ENCODE measurements around the gene LCN6. TPM values are rescaled to one million over a fixed set of nuclear protein-coding genes. Genes with fewer than 3 reads are reported as not detected.
A peak's percentile ranks its signal among the peaks of the same experiment; 100 is the strongest.

Gene LCN6
- total RNA-seq, 1 experiment from 2014 or later, result not detected

DNA sequence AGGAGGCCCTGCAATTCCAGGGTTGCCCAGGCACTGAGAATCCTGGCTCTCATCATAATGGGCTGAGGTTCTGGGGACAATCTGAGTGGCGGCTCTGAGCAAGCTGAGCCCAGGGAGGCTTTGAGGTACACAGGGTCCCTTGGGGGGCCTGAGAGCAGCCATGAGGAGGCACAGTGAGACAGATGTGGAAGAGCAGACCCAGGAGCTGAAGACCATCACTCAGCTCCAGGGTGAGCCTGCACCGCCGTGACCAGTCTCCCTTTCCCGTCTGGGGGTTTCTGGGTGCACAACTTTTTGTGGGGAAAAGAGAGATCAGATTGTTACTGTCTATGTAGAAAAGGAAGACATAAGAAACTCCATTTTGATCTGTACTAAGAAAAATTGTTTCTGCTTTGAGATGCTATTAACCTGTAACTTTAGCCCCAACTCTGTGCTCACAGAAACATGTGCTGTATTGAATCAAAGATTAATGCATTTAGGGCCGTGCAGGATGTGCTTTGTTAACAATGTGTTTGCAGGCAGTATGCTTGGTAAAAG, 48.0 kb upstream of the LCN6 start, which contains the start of gene CCDC183:
TSS of gene CCDC183 (plus strand) at position 101 of the 537 bp plus-strand sequence. CDS start at position 161, 60 bp downstream.
- Histone ChIP-seq H3K4me2 (ENCODE audit: insufficient read depth, insufficient read length, low read length) (no peak within 1 kb of the TSS), H3K79me2 (ENCODE audit: insufficient read depth, low read length) (no peaks in the 10 kb centered on the region), H2BK12ac (ENCODE audit: insufficient read length, low read depth, low read length) (no peak within 1 kb of the TSS), H2AK5ac (ENCODE audit: insufficient read length, low read length) (no peak within 1 kb of the TSS), H3K79me1 (ENCODE audit: insufficient read depth, low read depth, low read length, poor library complexity, severe bottlenecking) (no peaks in the 10 kb centered on the region), H3K23ac (ENCODE audit: insufficient read length, low read depth, low read length) (no peak within 1 kb of the TSS), H2AFZ (ENCODE audit: low read length) (no peak within 1 kb of the TSS), H3K23me2 (ENCODE audit: insufficient read length, low read depth, low read length, poor library complexity, severe bottlenecking) (peaks cover 15% of the 10 kb centered on the region), H3K27ac (ENCODE audit: insufficient read length, low read depth, low read length) (no peak within 1 kb of the TSS), H3K27me3 (ENCODE audit: insufficient read depth, low read length) (no peaks in the 10 kb centered on the region; the same call in 1 of the 2 replicates), H3T11ph (ENCODE audit: low read length) (no peak within 1 kb of the TSS), H3K4me1 (ENCODE audit: insufficient read depth, low read length) (no peaks in the 10 kb centered on the region; the same call in 1 of the 2 replicates), H4K91ac (ENCODE audit: insufficient read length, low read depth, low read length) (no peak within 1 kb of the TSS), H2BK5ac (ENCODE audit: insufficient read length, low read length) (no peak within 1 kb of the TSS), H3K56ac (ENCODE audit: insufficient read length, low read depth, low read length) (no peak within 1 kb of the TSS), H2BK20ac (ENCODE audit: low read depth, low read length, poor library complexity, severe bottlenecking) (no peak within 1 kb of the TSS), H4K5ac (ENCODE audit: insufficient read length, low read depth, low read length) (no peak within 1 kb of the TSS), H2BK15ac (ENCODE audit: low read depth, low read length) (no peak within 1 kb of the TSS), H4K20me1 (ENCODE audit: control insufficient read depth, insufficient read depth, insufficient read length) (no peaks in the 10 kb centered on the region), H3K9me3 (ENCODE audit: control insufficient read depth, low read depth, low read length) (no peaks in the 10 kb centered on the region), H3K14ac (ENCODE audit: insufficient read depth, low read length) (no peak within 1 kb of the TSS; the same call in 1 of the 2 replicates), H4K8ac (replicated peaks; ENCODE audit: insufficient read length, low read depth, low read length) (no peak within 1 kb of the TSS), H3K9ac (ENCODE audit: extremely low read depth, insufficient read length, low read length) (no peak within 1 kb of the TSS), H2BK120ac (ENCODE audit: low read depth, low read length, poor library complexity, severe bottlenecking) (no peak within 1 kb of the TSS), H3K18ac (ENCODE audit: insufficient read length, low read depth, low read length) (no peak within 1 kb of the TSS), H3K4ac (ENCODE audit: low read depth, low read length) (no peak within 1 kb of the TSS)
- peaks cover 21 to 34% of the 10 kb centered on the region in 2 experiments for H3K4me1 Mint-ChIP-seq
- H3K9me3 Mint-ChIP-seq, result no peaks in the 10 kb centered on the region
- TF ChIP-seq, protein P1, sequence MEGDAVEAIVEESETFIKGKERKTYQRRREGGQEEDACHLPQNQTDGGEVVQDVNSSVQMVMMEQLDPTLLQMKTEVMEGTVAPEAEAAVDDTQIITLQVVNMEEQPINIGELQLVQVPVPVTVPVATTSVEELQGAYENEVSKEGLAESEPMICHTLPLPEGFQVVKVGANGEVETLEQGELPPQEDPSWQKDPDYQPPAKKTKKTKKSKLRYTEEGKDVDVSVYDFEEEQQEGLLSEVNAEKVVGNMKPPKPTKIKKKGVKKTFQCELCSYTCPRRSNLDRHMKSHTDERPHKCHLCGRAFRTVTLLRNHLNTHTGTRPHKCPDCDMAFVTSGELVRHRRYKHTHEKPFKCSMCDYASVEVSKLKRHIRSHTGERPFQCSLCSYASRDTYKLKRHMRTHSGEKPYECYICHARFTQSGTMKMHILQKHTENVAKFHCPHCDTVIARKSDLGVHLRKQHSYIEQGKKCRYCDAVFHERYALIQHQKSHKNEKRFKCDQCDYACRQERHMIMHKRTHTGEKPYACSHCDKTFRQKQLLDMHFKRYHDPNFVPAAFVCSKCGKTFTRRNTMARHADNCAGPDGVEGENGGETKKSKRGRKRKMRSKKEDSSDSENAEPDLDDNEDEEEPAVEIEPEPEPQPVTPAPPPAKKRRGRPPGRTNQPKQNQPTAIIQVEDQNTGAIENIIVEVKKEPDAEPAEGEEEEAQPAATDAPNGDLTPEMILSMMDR (conservative IDR thresholded peaks at IDR 0.05), result no peak
- H3K27ac Mint-ChIP-seq, result peak within 1 kb of the TSS in 1 of 3 experiments; percentile 30; a peak in 2 of 7 replicates
- H3K36me3 Mint-ChIP-seq (ENCODE audit: insufficient read depth in 1 of 3, low read depth in 3 of 3), result peaks cover 0 to 8% (median 1%) of the 10 kb centered on the region in 3 experiments; a peak in 3 of 7 replicates
- no peak for DNase-seq
- peaks cover 36% of the 10 kb centered on the region for H3K27me3 Mint-ChIP-seq (ENCODE audit: low read depth)
- no CpG with 5 or more reads among the region's 5 CpGs for WGBS (ENCODE audit: extremely low coverage, insufficient read length, low lambda C conversion rate)
- H3K4me3 Mint-ChIP-seq, result no peak within 1 kb of the TSS; a peak in 1 of 5 replicates
